Gastroesophageal sphincter (tissue), 3 donors: ENCODE measurements around the gene LGMN.

Experiments used
- CTCF ChIP-seq, 4 experiments: fragments of 200-600 bp in 2 of 4; fragments of 450-650 bp in 2 of 4; sonication (generic) in 1 of 4; IDR thresholded peaks; one replicate each; pipeline ENCODE4 v1.5.1; 2017 to 2019; ENCODE audit warnings: antibody characterized with exemption in 4 of 4, mild to moderate bottlenecking in 2 of 4, moderate library complexity in 2 of 4
- POLR2A ChIP-seq, 2 donors: fragments of 450-650 bp; IDR thresholded peaks; one replicate each; pipeline ENCODE4 v1.6.1; 2017; ENCODE audit warnings: antibody characterized with exemption in 2 of 2, mild to moderate bottlenecking in 2 of 2, moderate library complexity in 1 of 2

- TF ChIP-seq POLR2A (IDR thresholded peaks at IDR 0.05): no peak
- TF ChIP-seq CTCF (IDR thresholded peaks at IDR 0.05): no peak
Measured at GRCh38 chr14:92704821-92705220, 43.6 kb downstream of the LGMN start.
